GM12865 (cell line): ENCODE results near the gene SNRNP70.

ENCODE experiments used
- DNase-seq: peaks from one replicate; pipeline ENCODE4 v3.0.0; 2010; ENCODE audit warnings: low read depth
- H3K4me3 ChIP-seq: 2 replicates; pipeline ENCODE4 v1.5.1; 2011; ENCODE audit warnings: mild to moderate bottlenecking, low read depth, low read length, control low read depth
- CTCF ChIP-seq: IDR thresholded peaks from 2 replicates; pipeline ENCODE4 v1.5.1; 2011; ENCODE audit warnings: low read length, control low read depth, low read depth, inconsistent platforms; ENCODE audit not compliant: insufficient read depth; ENCODE audit errors: missing control alignments

Gene SNRNP70

GRCh38 chr19:49064029-49064629, 21.1 kb upstream of the SNRNP70 start:
- H3K4me3 ChIP-seq, result no peak overlapping the region
- no peak for TF ChIP-seq CTCF
- DNase-seq, result no peak

- DNase-seq, result no peak
- H3K4me3 ChIP-seq, result no peak within 1 kb of the TSS
Observed at GRCh38 chr19:49064768-49065611, 20.3 kb upstream of the SNRNP70 start, which contains the start of gene NTF4. NTF4 (minus strand) TSS chr19:49064818; CDS start chr19:49061997, 2,821 bp downstream.

GRCh38 chr19:49065905-49066512, 19.2 kb upstream of the SNRNP70 start:
- DNase-seq, result no peak
- TF ChIP-seq CTCF, result no peak
- H3K4me3 ChIP-seq, result no peak overlapping the region

More at GRCh38 chr19:49064768-49065611, 20.3 kb upstream of the SNRNP70 start, which contains the start of gene NTF4:
- TF ChIP-seq CTCF, result no peak

- H3K4me3 ChIP-seq, result no peak overlapping the region
- no peak for DNase-seq
- TF ChIP-seq CTCF, result no peak
Observed at GRCh38 chr19:49067554-49067953, 17.7 kb upstream of the SNRNP70 start.

GRCh38 chr19:49069026-49069425, 16.2 kb upstream of the SNRNP70 start:
- DNase-seq, result no peak
- H3K4me3 ChIP-seq, result no peak overlapping the region
- TF ChIP-seq CTCF, result no peak

- no peak for DNase-seq
- no peak for TF ChIP-seq CTCF
- H3K4me3 ChIP-seq, result no peak overlapping the region
Observed at GRCh38 chr19:49070416-49070815, 14.8 kb upstream of the SNRNP70 start.
